ENCODE data around the gene PHLDA3.

DNA sequence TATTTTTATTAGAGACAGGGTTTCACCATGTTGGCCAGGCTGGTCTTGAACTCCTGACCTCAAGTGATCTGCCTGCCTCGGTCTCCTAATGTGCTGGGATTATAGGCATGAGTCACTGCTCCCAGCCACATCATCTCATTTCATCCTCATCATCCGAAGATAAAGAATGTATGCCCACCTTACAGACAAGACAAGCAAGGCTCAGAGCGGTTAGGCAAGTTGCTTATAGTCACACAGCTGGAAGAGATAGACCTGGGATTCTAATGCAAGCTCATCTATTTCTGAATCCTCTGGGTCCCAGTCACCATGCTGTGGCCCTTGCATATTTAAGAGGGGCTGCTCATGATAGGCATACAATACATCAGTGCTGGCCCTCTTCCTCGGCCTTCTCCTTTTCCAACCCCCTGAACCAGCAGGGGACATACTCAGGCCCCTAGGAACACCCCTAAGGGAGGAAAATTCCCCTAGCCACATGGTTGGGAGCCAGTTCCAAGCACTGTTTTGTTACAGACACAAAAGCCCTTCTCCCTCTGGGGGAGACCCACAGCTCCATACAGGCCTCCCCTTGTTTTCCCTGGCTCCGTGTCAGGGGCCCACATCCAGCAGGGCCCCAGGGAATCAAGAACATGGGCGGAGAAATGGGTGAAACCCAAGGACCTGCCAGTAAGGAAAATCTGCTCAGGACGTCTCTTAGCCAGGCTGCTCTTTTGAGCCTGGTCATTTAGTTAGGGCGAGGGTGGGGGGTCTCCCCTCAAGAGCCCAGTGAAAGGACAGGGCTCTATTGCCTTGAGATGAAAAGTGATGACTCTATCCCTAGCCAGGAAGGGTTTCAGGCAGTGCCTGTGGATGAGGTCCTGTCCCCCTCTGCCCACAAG is 31.0 kb upstream of the PHLDA3 start:
- TF ChIP-seq, protein P1, sequence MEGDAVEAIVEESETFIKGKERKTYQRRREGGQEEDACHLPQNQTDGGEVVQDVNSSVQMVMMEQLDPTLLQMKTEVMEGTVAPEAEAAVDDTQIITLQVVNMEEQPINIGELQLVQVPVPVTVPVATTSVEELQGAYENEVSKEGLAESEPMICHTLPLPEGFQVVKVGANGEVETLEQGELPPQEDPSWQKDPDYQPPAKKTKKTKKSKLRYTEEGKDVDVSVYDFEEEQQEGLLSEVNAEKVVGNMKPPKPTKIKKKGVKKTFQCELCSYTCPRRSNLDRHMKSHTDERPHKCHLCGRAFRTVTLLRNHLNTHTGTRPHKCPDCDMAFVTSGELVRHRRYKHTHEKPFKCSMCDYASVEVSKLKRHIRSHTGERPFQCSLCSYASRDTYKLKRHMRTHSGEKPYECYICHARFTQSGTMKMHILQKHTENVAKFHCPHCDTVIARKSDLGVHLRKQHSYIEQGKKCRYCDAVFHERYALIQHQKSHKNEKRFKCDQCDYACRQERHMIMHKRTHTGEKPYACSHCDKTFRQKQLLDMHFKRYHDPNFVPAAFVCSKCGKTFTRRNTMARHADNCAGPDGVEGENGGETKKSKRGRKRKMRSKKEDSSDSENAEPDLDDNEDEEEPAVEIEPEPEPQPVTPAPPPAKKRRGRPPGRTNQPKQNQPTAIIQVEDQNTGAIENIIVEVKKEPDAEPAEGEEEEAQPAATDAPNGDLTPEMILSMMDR (conservative IDR thresholded peaks at IDR 0.05 in 1 of 2, IDR thresholded peaks at IDR 0.05 in 1 of 2; ENCODE audit: low read depth in 1 of 2, low read length in 2 of 2), result no peak
- TF ChIP-seq EZH2 (IDR thresholded peaks at IDR 0.05; ENCODE audit: low read length, missing control alignments), result no peak

Data from fibroblast of lung (primary cell).